Caco-2 (cell line): Measurements from ENCODE around the gene FBXW4. TPM values are rescaled to one million over a fixed set of nuclear protein-coding genes. Genes with fewer than 3 reads are reported as not detected.

Experiments used
- BruUV-seq: library from RNA; stranded (reverse); fragments of 400-500 nt; replicated peaks from 2 replicates; lab custom pipeline; 2021; lab: Mats Ljungman, UMichigan
- CTCF ChIA-PET: fragments of 300-600 bp; sonication (Branson Sonifier 250); formaldehyde crosslinking; loops from one replicate; lab custom pipeline; 2022; ENCODE audit warnings: antibody characterized with exemption; lab: Charles Lee
- POLR2A ChIA-PET: fragments of 300-600 bp; sonication (Branson Sonifier 250); formaldehyde crosslinking; loops from one replicate; lab custom pipeline; 2022; ENCODE audit warnings: antibody characterized with exemption; lab: Charles Lee
- DNase-seq, 2 experiments: peaks; one replicate each; pipeline versions ENCODE4 v3.0.0 to v3.0.0-alpha.2; 2020 to 2022
- H3K27me3 ChIP-seq: replicated peaks from 2 replicates; pipeline ENCODE4 v1.6.0; 2011; ENCODE audit warnings: low read length; ENCODE audit not compliant: control insufficient read depth, insufficient read depth
- H3K36me3 ChIP-seq: 2 replicates; pipeline ENCODE4 v1.5.1; 2011; ENCODE audit warnings: low read length; ENCODE audit not compliant: control insufficient read depth, insufficient read depth
- H3K4me1 ChIP-seq: fragments of 250-450 bp; sonication (Bioruptor Pico); 2 replicates; pipeline ENCODE4 v1.5.1; 2020; ENCODE audit warnings: mild to moderate bottlenecking
- H3K4me3 ChIP-seq: 2 replicates; pipeline ENCODE4 v1.5.1; 2011; ENCODE audit warnings: low read depth, mild to moderate bottlenecking, control low read depth, low read length
- H3K9me3 ChIP-seq: fragments of 250-450 bp; sonication (Bioruptor Pico); 2 replicates; pipeline ENCODE4 v1.5.1; 2020; ENCODE audit warnings: mild to moderate bottlenecking, moderate library complexity
- H3K27ac Mint-ChIP-seq: one replicate; pipeline ENCODE4 v1.8.0; 2022; ENCODE audit warnings: mixed read lengths; ENCODE audit not compliant: unreplicated experiment
- H3K27me3 Mint-ChIP-seq: one replicate; pipeline ENCODE4 v1.8.0; 2022; ENCODE audit warnings: mixed read lengths; ENCODE audit not compliant: insufficient read depth, unreplicated experiment
- H3K36me3 Mint-ChIP-seq: one replicate; pipeline ENCODE4 v1.8.0; 2022; ENCODE audit warnings: mild to moderate bottlenecking, mixed read lengths; ENCODE audit not compliant: insufficient read depth, unreplicated experiment
- H3K4me1 Mint-ChIP-seq: one replicate; pipeline ENCODE4 v1.8.0; 2022; ENCODE audit warnings: low read depth, mixed read lengths; ENCODE audit not compliant: unreplicated experiment
- H3K4me3 Mint-ChIP-seq: one replicate; pipeline ENCODE4 v1.8.0; 2022; ENCODE audit warnings: mild to moderate bottlenecking, moderate library complexity, mixed read lengths; ENCODE audit not compliant: unreplicated experiment
- H3K9me3 Mint-ChIP-seq: one replicate; pipeline ENCODE4 v1.8.0; 2022; ENCODE audit warnings: mixed read lengths; ENCODE audit not compliant: unreplicated experiment
- CTCF ChIP-seq, 2 experiments: fragments of 200-600 bp in 1 of 2; IDR thresholded peaks; 1 replicate in 1 of 2; 2 replicates in 1 of 2; pipeline versions ENCODE4 v1.5.1 to v1.8.0; 2011 to 2022; ENCODE audit warnings: antibody characterized with exemption in 1 of 2, control low read depth in 1 of 2, inconsistent platforms in 1 of 2, low read depth in 1 of 2, low read length in 1 of 2, mild to moderate bottlenecking in 1 of 2, moderate library complexity in 1 of 2; ENCODE audit not compliant: insufficient read depth in 1 of 2, severe bottlenecking in 1 of 2, unreplicated experiment in 1 of 2
- intact Hi-C: fragments of 100-400 bp; cut with micrococcal nuclease; formaldehyde crosslinking; loops from one replicate; pipeline ENCODE4 v1.10.0; 2022; ENCODE audit not compliant: unreplicated experiment
- total RNA-seq: library from RNA; stranded (reverse); gene quantifications from 2 replicates; pipeline ENCODE4 v1.2.3, GENCODE V29; 2022

The FBXW4 gene
- total RNA-seq, 1 experiment from 2014 or later: 44.0 TPM

GRCh38 chr10:101656890-101657289 is 38.1 kb downstream of the FBXW4 start:
- no peak for DNase-seq
- no TSS peak for BruUV-seq

GRCh38 chr10:101655570-101655969 is 39.4 kb downstream of the FBXW4 start:
- no peaks in the 10 kb centered on the region for H3K27me3 ChIP-seq
- no peak overlapping the region for H3K27ac Mint-ChIP-seq
- H3K27me3 Mint-ChIP-seq: no peaks in the 10 kb centered on the region
- intact Hi-C loops: no loop called here
- no peak overlapping the region for H3K4me3 Mint-ChIP-seq
- H3K36me3 Mint-ChIP-seq: peaks cover 6% of the 10 kb centered on the region
- TF ChIP-seq CTCF (IDR thresholded peaks at IDR 0.05; ENCODE audit: insufficient read depth in 1 of 2, low read depth in 1 of 2, low read length in 1 of 2, severe bottlenecking in 1 of 2, unreplicated experiment in 1 of 2): no peak
- POLR2A ChIA-PET: no interaction called here
- no peaks in the 10 kb centered on the region for H3K4me1 ChIP-seq
- no peak for DNase-seq
- H3K36me3 ChIP-seq: no peaks in the 10 kb centered on the region
- BruUV-seq: no TSS peak
- H3K4me1 Mint-ChIP-seq: no peaks in the 10 kb centered on the region
- H3K9me3 ChIP-seq: no peaks in the 10 kb centered on the region
- no peaks in the 10 kb centered on the region for H3K9me3 Mint-ChIP-seq
- CTCF ChIA-PET: no interaction called here
- H3K4me3 ChIP-seq: no peak overlapping the region

More at GRCh38 chr10:101656890-101657289, 38.1 kb downstream of the FBXW4 start:
- no peak overlapping the region for H3K27ac Mint-ChIP-seq
- TF ChIP-seq CTCF (IDR thresholded peaks at IDR 0.05; ENCODE audit: insufficient read depth in 1 of 2, low read depth in 1 of 2, low read length in 1 of 2, severe bottlenecking in 1 of 2, unreplicated experiment in 1 of 2): no peak
- no peaks in the 10 kb centered on the region for H3K4me1 Mint-ChIP-seq
- Histone ChIP-seq H3K36me3 (no peaks in the 10 kb centered on the region), H3K27me3 (no peaks in the 10 kb centered on the region), H3K9me3 (no peaks in the 10 kb centered on the region), H3K4me1 (no peaks in the 10 kb centered on the region), H3K4me3 (no peak overlapping the region)
- H3K27me3 Mint-ChIP-seq: no peaks in the 10 kb centered on the region
- no peaks in the 10 kb centered on the region for H3K9me3 Mint-ChIP-seq
- intact Hi-C loops: no loop called here
- no peak overlapping the region for H3K4me3 Mint-ChIP-seq
- CTCF ChIA-PET: interaction anchor here (0.6 kb wide), 1 partner anchor 188 kb away, joined by 3 read pairs; no protein-coding TSS in a partner anchor
- H3K36me3 Mint-ChIP-seq: peaks cover 6% of the 10 kb centered on the region
- POLR2A ChIA-PET: no interaction called here

GRCh38 chr10:101653536-101653935 is 41.4 kb downstream of the FBXW4 start:
- DNase-seq: no peak
- Histone ChIP-seq H3K4me3 (no peak overlapping the region), H3K9me3 (no peaks in the 10 kb centered on the region), H3K4me1 (no peaks in the 10 kb centered on the region), H3K36me3 (no peaks in the 10 kb centered on the region), H3K27me3 (no peaks in the 10 kb centered on the region)
- Mint-ChIP-seq H3K27me3 (no peaks in the 10 kb centered on the region), H3K27ac (no peak overlapping the region), H3K4me3 (no peak overlapping the region), H3K4me1 (no peaks in the 10 kb centered on the region), H3K9me3 (no peaks in the 10 kb centered on the region), H3K36me3 (peaks cover 6% of the 10 kb centered on the region)
- POLR2A ChIA-PET: no interaction called here
- intact Hi-C loops: no loop called here
- no TSS peak for BruUV-seq
- no peak for TF ChIP-seq CTCF (IDR thresholded peaks at IDR 0.05; ENCODE audit: insufficient read depth in 1 of 2, low read depth in 1 of 2, low read length in 1 of 2, severe bottlenecking in 1 of 2, unreplicated experiment in 1 of 2)
- CTCF ChIA-PET: no interaction called here
